ENCODE results near the gene SLC25A10. TPM values are rescaled to one million over a fixed set of nuclear protein-coding genes. Genes with fewer than 3 reads are reported as not detected.

The SLC25A10 gene
- total and polyA plus RNA-seq, 2 of the 8 experiments (the other 6 are each of a cell fraction or from before 2014, with no cell fraction given), result 22.2 to 43.0 TPM

DNA sequence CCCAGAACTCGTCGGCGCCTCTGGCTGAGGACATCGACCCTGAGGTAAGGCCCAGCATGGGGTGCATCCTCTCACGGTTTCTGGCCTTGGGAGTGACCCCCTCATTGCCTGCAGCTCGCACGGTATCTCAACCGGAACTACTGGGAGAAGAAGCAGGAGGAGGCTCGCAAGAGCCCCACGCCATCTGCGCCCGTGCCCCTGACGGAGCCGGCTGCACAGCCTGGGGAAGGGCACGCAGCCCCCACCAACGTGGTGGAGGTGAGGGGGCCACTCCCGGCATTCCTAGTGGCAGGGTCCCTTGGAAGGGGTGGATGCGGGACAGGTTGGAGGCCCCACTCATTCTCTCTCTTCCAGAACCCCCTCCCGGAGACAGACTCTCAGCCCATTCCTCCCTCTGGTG is 17.3 kb upstream of the SLC25A10 start:
- Histone ChIP-seq H3K4ac (replicated peaks; ENCODE audit: insufficient read length, low read depth, low read length) (no peak overlapping the region), H2BK5ac (ENCODE audit: low read depth, low read length) (no peak overlapping the region), H2AFZ (ENCODE audit: low read length) (no peak overlapping the region), H3K9ac (replicated peaks in 1 of 4; ENCODE audit: extremely low read depth in 1 of 4, low read depth in 3 of 4, low read length in 3 of 4) (no peak overlapping the region), H3K27me3 (replicated peaks in 1 of 4; ENCODE audit: control insufficient read depth in 3 of 4, extremely low read depth in 1 of 4, insufficient read depth in 3 of 4, low read length in 3 of 4) (no peaks in the 10 kb centered on the region), H3K4me1 (replicated peaks in 1 of 4; ENCODE audit: control insufficient read depth in 3 of 4, insufficient read depth in 4 of 4, low read length in 3 of 4) (no peaks in the 10 kb centered on the region), H2BK15ac (ENCODE audit: low read length) (no peak overlapping the region), H3K79me2 (ENCODE audit: control insufficient read depth in 1 of 2, insufficient read depth in 2 of 2, low read length in 2 of 2) (no peaks in the 10 kb centered on the region), H3K56ac (replicated peaks; ENCODE audit: insufficient read length, low read depth, low read length) (no peak overlapping the region), H2BK12ac (ENCODE audit: low read depth, low read length) (no peak overlapping the region), H3K36me3 (ENCODE audit: control insufficient read depth in 2 of 4, insufficient read depth in 4 of 4, low read length in 3 of 4) (peaks cover 2 to 52% (median 30%) of the 10 kb centered on the region in 4 experiments; a peak in 6 of 8 replicates), H3K4me2 (ENCODE audit: insufficient read depth in 1 of 2, low read depth in 2 of 2, low read length in 2 of 2) (no peak overlapping the region), H3K79me1 (ENCODE audit: low read depth, low read length) (peaks cover 2% of the 10 kb centered on the region; the same call in 1 of the 2 replicates), H3K14ac (ENCODE audit: insufficient read length) (no peak overlapping the region), H3K4me3 (ENCODE audit: extremely low read depth in 1 of 4, insufficient read depth in 2 of 4, low read depth in 3 of 4, low read length in 4 of 4) (no peak overlapping the region), H2BK20ac (ENCODE audit: low read length) (no peak overlapping the region), H3K18ac (ENCODE audit: extremely low read depth, low read length) (no peak overlapping the region), H4K91ac (replicated peaks; ENCODE audit: insufficient read length, low read length) (no peak overlapping the region), H4K8ac (ENCODE audit: extremely low read depth, insufficient read depth, low read length) (peak overlapping the region; percentile 46; the same call in 1 of the 2 replicates), H4K20me1 (replicated peaks in 1 of 2; ENCODE audit: control insufficient read depth in 1 of 2, insufficient read depth in 2 of 2, low read length in 2 of 2) (peaks cover 3 to 9% of the 10 kb centered on the region in 2 experiments), H3K23me2 (ENCODE audit: low read depth, low read length) (no peaks in the 10 kb centered on the region), H2AK5ac (ENCODE audit: low read depth, low read length) (no peak overlapping the region), H2BK120ac (replicated peaks; ENCODE audit: low read depth, low read length) (no peak overlapping the region), H4K5ac (ENCODE audit: insufficient read length, low read depth, low read length) (no peak overlapping the region), H3K9me3 (ENCODE audit: insufficient read depth in 2 of 2, low read depth in 1 of 2, low read length in 1 of 2) (no peaks in the 10 kb centered on the region), H3K27ac (ENCODE audit: low read depth, low read length) (no peak overlapping the region), H3K23ac (ENCODE audit: insufficient read length) (no peak overlapping the region)
- POLR2A ChIA-PET (ENCODE audit: partially characterized antibody), result interaction anchor here (0.6 to 28.4 kb wide), 6 partner anchors 12 to 27 kb away, joined by 3 to 436 read pairs (median 7); partner anchors contain the start of genes ARL16, HGS, MRPL12 and SLC25A10
- FAIRE-seq (no peak), DNase-seq (ENCODE audit: low read depth in 1 of 2, low spot score in 2 of 2) (no peak)
- WGBS, 2 experiments (ENCODE audit: extremely low coverage in 1 of 2, insufficient coverage in 1 of 2, insufficient read length in 1 of 2, insufficient replicate concordance in 2 of 2, low coverage in 1 of 2, low lambda C conversion rate in 2 of 2, missing lambda C conversion rate in 1 of 2), result 92% methylated on average over 18 of the region's 19 CpGs; no CpG with 5 or more reads in 1 of the 2 experiments
- CTCF ChIA-PET (ENCODE audit: partially characterized antibody), result interaction anchor here (1.1 to 2.0 kb wide), 2 partner anchors 14 to 18 kb away, joined by 3 to 5 read pairs; no protein-coding TSS in a partner anchor
- TF ChIP-seq CHD2 (IDR thresholded peaks at IDR 0.05; ENCODE audit: low read length) (no peak), ATF2 (IDR thresholded peaks at IDR 0.05; ENCODE audit: low read length) (no peak), MAFK (IDR thresholded peaks at IDR 0.05; ENCODE audit: low read depth, low read length) (no peak), HDAC6 (IDR thresholded peaks at IDR 0.05; ENCODE audit: low read depth, low read length) (no peak), ASH2L (IDR thresholded peaks at IDR 0.05; ENCODE audit: low read length) (no peak), NANOG (IDR thresholded peaks at IDR 0.05; ENCODE audit: insufficient read depth, low read depth, low read length, poor library complexity, severe bottlenecking) (no peak), CHD1 (IDR thresholded peaks at IDR 0.05; ENCODE audit: low read depth, low read length) (no peak), GABPA (IDR thresholded peaks at IDR 0.05; ENCODE audit: borderline replicate concordance, insufficient read depth, low read length) (no peak), YY1 (IDR thresholded peaks at IDR 0.05; ENCODE audit: low read depth, low read length) (no peak), JUN (IDR thresholded peaks at IDR 0.05; ENCODE audit: low read depth, low read length) (no peak), EGR1 (IDR thresholded peaks at IDR 0.05; ENCODE audit: borderline replicate concordance, low read depth, low read length) (no peak), RFX5 (IDR thresholded peaks at IDR 0.05; ENCODE audit: borderline replicate concordance, low read depth, low read length) (no peak), KDM4A (IDR thresholded peaks at IDR 0.05; ENCODE audit: low read depth, low read length, severe bottlenecking) (no peak)

All from H1 (cell line).